Vagina (tissue), 2 donors: Measurements from ENCODE around the gene PTGES3.

Experiments used
- CTCF ChIP-seq, 3 experiments: fragments of 450-650 bp in 2 of 3; fragments of 200-600 bp in 1 of 3; sonication (generic) in 1 of 3; IDR thresholded peaks; one replicate each; pipeline ENCODE4 v1.5.1; 2017 to 2019; ENCODE audit warnings: antibody characterized with exemption in 3 of 3, mild to moderate bottlenecking in 2 of 3, moderate library complexity in 2 of 3
- POLR2A ChIP-seq, 2 donors: fragments of 450-650 bp; IDR thresholded peaks; one replicate each; pipeline ENCODE4 v1.6.1; 2017; ENCODE audit warnings: antibody characterized with exemption in 2 of 2, mild to moderate bottlenecking in 2 of 2, moderate library complexity in 2 of 2
- POLR2AphosphoS5 ChIP-seq, 2 donors: sonication (generic); formaldehyde crosslinking; IDR thresholded peaks; one replicate each; pipeline ENCODE4 v1.9.0; 2017; ENCODE audit warnings: antibody characterized with exemption in 2 of 2, mild to moderate bottlenecking in 2 of 2, low read depth in 1 of 2; ENCODE audit not compliant: insufficient read depth in 1 of 2

GRCh38 chr12:56645201-56645716 is 42.8 kb downstream of the PTGES3 start:
- TF ChIP-seq CTCF (IDR thresholded peaks at IDR 0.05) = no peak
- no peak for TF ChIP-seq POLR2A (IDR thresholded peaks at IDR 0.05)
- no peak for TF ChIP-seq POLR2AphosphoS5 (IDR thresholded peaks at IDR 0.05; ENCODE audit: insufficient read depth in 1 of 2, low read depth in 1 of 2)
